Subcutaneous adipose tissue (tissue), 4 donors: ENCODE results near the gene ESR1. TPM values are rescaled to one million over a fixed set of nuclear protein-coding genes. Genes with fewer than 3 reads are reported as not detected.

Source experiments
- total RNA-seq, 4 donors: library from RNA; depleted of rRNA; stranded (reverse); fragments of >200 nt; gene quantifications; one replicate each; pipeline ENCODE4 v1.1.0, GENCODE V29; 2016
- TF ChIP-seq, protein P1 (sequence below): fragments of 450-650 bp; IDR thresholded peaks from one replicate; pipeline ENCODE4 v1.5.1; 2016; ENCODE audit warnings: low read depth, mild to moderate bottlenecking, control low read depth, antibody characterized with exemption, moderate library complexity

ESR1 gene
- total RNA-seq, 4 donors from 2014 or later: 3.2 to 5.8 (median 4.1) TPM

DNA sequence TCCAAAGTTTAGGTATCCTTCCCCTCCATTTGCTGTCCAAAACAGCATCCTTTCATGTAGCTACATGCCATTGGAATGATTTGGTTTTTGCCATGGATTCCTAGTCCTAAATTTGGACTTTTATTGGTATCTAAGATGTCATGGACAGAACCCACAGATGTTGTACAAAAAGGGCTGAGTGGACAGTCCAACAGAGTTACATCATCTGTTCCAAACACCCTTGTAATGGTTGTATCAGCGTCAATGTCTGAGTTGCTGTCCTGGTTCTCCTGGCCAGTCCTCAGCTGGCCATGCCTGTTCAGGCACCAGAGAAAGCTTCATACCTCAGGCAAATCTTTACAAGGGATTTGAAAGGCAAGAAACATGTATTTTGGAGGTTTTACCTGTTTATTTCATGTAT, 191.3 kb downstream of the ESR1 start:
- TF ChIP-seq, protein P1, sequence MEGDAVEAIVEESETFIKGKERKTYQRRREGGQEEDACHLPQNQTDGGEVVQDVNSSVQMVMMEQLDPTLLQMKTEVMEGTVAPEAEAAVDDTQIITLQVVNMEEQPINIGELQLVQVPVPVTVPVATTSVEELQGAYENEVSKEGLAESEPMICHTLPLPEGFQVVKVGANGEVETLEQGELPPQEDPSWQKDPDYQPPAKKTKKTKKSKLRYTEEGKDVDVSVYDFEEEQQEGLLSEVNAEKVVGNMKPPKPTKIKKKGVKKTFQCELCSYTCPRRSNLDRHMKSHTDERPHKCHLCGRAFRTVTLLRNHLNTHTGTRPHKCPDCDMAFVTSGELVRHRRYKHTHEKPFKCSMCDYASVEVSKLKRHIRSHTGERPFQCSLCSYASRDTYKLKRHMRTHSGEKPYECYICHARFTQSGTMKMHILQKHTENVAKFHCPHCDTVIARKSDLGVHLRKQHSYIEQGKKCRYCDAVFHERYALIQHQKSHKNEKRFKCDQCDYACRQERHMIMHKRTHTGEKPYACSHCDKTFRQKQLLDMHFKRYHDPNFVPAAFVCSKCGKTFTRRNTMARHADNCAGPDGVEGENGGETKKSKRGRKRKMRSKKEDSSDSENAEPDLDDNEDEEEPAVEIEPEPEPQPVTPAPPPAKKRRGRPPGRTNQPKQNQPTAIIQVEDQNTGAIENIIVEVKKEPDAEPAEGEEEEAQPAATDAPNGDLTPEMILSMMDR: no peak

DNA sequence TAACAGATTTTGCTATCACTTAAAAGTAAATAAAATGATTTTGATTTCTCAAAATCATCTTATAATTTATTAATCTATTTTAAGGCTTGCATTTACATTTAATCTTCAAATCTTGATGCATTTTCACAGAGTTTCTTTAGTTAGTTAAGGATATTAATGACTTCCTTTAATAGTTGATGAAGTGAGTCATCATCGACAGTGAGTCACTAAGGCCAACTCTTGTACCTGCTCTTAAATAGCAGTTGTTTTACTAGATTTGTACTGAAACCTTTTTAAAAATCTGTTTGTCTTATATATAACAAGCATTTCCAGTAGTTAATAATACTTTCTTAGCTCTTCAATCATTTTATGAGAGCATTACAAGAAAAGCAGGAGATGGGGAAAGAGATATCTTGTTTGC, 191.7 kb downstream of the ESR1 start:
- TF ChIP-seq, protein P1: no peak

DNA sequence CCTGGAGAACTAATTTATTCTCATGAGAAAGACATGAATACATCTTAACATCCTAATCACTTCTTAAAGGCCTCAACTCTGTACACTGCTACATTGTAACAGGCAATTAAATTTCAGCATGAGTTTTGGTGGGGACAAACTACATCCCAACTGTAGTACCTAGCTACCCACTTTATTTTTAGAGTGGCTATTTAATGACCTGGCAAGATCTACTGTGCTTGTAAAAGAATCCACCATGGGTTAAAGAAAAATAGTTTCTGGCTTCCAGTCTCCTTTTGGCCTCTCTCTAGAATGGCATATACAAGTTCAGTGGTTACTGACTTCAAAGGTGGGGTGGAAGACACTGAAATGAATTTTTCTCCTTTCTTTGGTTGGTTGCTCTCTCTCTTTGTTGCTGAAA, 193.9 kb downstream of the ESR1 start:
- TF ChIP-seq, protein P1: no peak

DNA sequence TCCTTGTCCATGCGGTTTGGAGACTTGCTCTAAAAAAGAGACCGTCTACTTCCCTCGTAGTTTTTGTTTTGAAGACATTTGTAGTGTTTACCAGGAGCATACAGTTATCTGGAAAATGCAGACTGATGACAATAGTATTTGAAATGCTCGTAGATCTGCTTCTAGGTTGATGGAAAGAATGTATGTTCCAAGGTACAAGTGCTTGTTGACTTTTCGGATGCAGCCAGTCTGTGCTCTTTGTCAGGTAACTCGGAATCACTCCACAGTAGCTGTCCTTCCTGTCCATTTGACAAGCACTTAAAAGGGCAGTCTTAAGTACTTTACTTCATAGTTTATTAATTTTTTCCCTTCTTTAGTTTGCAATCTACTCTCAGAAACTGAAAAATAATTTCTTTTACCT, 194.8 kb downstream of the ESR1 start:
- TF ChIP-seq, protein P1: no peak

DNA sequence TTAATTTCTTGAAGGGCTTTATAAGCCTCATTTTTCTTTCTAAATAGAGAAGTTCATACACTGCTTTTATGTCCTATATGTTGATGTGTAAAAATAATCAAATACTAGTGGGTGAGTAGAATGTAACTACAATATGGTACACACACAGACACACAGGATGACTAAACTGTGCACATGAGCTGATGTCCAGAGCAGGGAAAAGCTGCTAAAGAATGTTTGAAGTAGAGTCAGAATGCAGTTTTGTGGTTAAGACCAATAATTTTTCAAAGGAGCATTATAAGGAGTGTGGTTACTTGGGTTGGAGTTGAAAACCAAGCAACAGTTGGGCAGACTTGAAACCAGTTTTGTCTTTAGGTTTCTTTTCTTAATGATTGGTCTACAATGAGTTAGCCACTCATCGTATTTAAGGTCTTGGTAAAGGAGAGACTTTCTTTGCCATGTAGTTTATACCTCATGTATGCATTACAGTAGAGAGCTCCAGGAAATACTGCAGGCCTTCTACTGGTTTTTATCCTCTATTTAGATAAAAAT, 196.6 kb downstream of the ESR1 start:
- TF ChIP-seq, protein P1: no peak

DNA sequence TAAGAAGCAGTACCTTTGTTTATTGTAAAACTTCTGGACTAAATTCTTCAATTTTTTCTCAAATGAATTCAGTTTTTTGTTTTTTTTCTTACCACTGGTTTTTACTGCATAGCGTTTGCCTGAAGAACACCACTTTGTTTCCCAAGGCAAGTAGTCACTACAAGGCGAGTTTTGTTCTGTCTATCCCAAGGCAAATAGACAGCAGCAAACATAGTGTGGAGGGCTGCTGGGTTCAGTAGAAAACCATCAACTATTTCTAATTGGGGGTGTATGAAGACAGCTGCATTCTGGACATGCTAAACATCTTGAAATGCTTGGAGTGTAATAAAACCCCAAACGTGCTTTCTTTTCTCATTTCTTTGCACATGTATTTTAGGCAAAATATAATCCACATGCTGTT, 197.4 kb downstream of the ESR1 start:
- TF ChIP-seq, protein P1: no peak

DNA sequence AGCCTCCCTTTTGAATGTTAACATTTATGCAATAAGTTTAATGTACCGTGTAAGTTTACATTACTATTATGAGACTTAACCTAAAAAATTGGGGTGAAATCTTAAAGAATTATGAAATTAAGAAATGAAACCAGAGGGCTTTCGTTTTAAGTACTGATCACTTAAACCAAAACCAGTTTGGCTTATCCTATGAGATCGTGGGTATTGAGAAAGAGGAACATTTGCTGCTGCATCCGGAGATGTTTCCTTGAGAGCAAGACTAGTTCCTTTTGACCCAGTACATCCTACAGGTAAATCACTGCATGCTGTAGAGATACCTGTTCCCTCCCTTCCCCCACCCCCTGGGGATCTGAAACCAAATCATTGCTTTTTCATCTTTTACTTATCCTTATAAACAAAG, 201.3 kb downstream of the ESR1 start:
- TF ChIP-seq, protein P1: no peak
